Progenitor cell of endocrine pancreas (in vitro differentiated cells): Measurements from ENCODE around the gene ARHGEF10L. TPM values are rescaled to one million over a fixed set of nuclear protein-coding genes. Genes with fewer than 3 reads are reported as not detected.

Experiments
- DNase-seq: peaks from one replicate; pipeline ENCODE4 v3.0.0; 2021; ENCODE audit warnings: low spot score; ENCODE audit not compliant: unreplicated experiment
- H3K27ac Mint-ChIP-seq: 2 replicates; pipeline ENCODE4 v1.8.0; 2021; ENCODE audit warnings: mild to moderate bottlenecking, moderate library complexity, mixed read lengths
- H3K27me3 Mint-ChIP-seq: 2 replicates; pipeline ENCODE4 v1.8.0; 2021; ENCODE audit warnings: mixed read lengths
- H3K36me3 Mint-ChIP-seq: 2 replicates; pipeline ENCODE4 v1.8.0; 2022; ENCODE audit warnings: mixed read lengths; ENCODE audit not compliant: insufficient read depth
- H3K4me1 Mint-ChIP-seq: 2 replicates; pipeline ENCODE4 v1.8.0; 2021; ENCODE audit warnings: low read depth, mixed read lengths
- H3K4me3 Mint-ChIP-seq: 2 replicates; pipeline ENCODE4 v1.8.0; 2021; ENCODE audit warnings: low read depth, mild to moderate bottlenecking, moderate library complexity, mixed read lengths
- H3K9me3 Mint-ChIP-seq: 2 replicates; pipeline ENCODE4 v1.8.0; 2021; ENCODE audit warnings: low read depth, mixed read lengths
- CTCF ChIP-seq: fragments of 200-600 bp; sonication (generic); IDR thresholded peaks from one replicate; pipeline ENCODE4 v1.5.0; 2021; ENCODE audit warnings: antibody characterized with exemption, mild to moderate bottlenecking; ENCODE audit not compliant: unreplicated experiment
- total RNA-seq: library from RNA; stranded (reverse); gene quantifications from 2 replicates; pipeline ENCODE4 v1.2.1, GENCODE V29; 2021

The ARHGEF10L gene
- total RNA-seq, 1 donor from 2014 or later: 31.3 TPM

GRCh38 chr1:17596651-17597509 is 57.4 kb downstream of the ARHGEF10L start:
- Mint-ChIP-seq H3K27ac (peak overlapping the region; percentile 35), H3K27me3 (peaks cover 38% of the 10 kb centered on the region), H3K9me3 (no peaks in the 10 kb centered on the region), H3K36me3 (peaks cover 7% of the 10 kb centered on the region), H3K4me3 (no peak overlapping the region), H3K4me1 (peaks cover 11% of the 10 kb centered on the region)
- TF ChIP-seq CTCF: no peak
- DNase-seq: no peak

- peaks cover 8% of the 10 kb centered on the region for H3K4me1 Mint-ChIP-seq
- no peak overlapping the region for H3K4me3 Mint-ChIP-seq
- H3K27ac Mint-ChIP-seq: no peak overlapping the region
- peaks cover 7% of the 10 kb centered on the region for H3K36me3 Mint-ChIP-seq
- TF ChIP-seq CTCF: no peak
- H3K27me3 Mint-ChIP-seq: peaks cover 34% of the 10 kb centered on the region
- DNase-seq: no peak
- H3K9me3 Mint-ChIP-seq: no peaks in the 10 kb centered on the region
These were observed 58.2 kb downstream of the ARHGEF10L start for GRCh38 chr1:17597651-17598050.

DNA sequence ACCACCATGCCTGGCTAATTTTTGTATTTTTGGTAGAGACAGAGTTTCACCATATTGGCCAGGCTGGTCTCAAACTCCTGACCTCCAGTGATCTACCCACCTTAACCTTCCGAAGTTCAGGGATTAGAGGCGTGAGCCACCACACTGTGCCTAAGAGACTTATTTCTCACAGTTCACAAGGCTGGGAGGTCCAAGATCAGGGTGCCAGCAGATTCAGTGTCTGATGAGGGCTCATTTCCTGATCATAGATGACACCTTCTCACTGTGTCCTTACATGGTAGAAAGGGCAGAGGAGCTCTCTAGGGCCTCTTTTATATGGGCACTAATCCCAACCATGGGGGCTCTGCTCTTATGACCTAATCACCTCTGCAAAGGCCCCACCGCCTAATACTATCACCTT is 58.8 kb downstream of the ARHGEF10L start:
- no peak overlapping the region for H3K27ac Mint-ChIP-seq
- H3K4me3 Mint-ChIP-seq: no peak overlapping the region
- H3K4me1 Mint-ChIP-seq: peaks cover 8% of the 10 kb centered on the region
- peaks cover 30% of the 10 kb centered on the region for H3K27me3 Mint-ChIP-seq
- DNase-seq: no peak
- peaks cover 7% of the 10 kb centered on the region for H3K36me3 Mint-ChIP-seq
- no peak for TF ChIP-seq CTCF
- no peaks in the 10 kb centered on the region for H3K9me3 Mint-ChIP-seq

GRCh38 chr1:17599291-17599953 is 59.9 kb downstream of the ARHGEF10L start:
- Mint-ChIP-seq H3K27ac (no peak overlapping the region), H3K36me3 (peaks cover 4% of the 10 kb centered on the region)

DNA sequence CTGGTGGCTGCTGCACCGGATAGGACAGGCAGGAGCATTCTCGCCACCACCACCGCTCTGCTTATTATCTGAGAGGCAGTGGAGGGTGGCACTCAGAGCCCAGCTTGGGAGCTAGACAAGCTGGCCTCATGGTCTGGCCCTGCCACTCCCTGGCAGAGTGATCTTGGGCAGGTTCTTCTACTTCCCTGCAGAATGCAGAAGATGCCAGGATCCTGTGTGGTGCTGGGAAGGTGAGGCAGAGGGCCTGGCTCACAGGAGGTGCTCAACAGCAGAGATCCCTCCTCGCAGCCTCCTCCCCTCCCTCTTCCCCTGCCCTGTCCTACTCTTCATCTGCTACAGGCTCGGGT is 60.4 kb downstream of the ARHGEF10L start:
- Mint-ChIP-seq H3K4me1 (peaks cover 8% of the 10 kb centered on the region), H3K27me3 (peaks cover 21% of the 10 kb centered on the region), H3K27ac (no peak overlapping the region), H3K4me3 (no peak overlapping the region), H3K36me3 (peaks cover 3% of the 10 kb centered on the region), H3K9me3 (no peaks in the 10 kb centered on the region)
- no peak for TF ChIP-seq CTCF
- no peak for DNase-seq

More at GRCh38 chr1:17599291-17599953, 59.9 kb downstream of the ARHGEF10L start:
- Mint-ChIP-seq H3K9me3 (no peaks in the 10 kb centered on the region), H3K27me3 (peaks cover 21% of the 10 kb centered on the region), H3K4me3 (no peak overlapping the region), H3K4me1 (peaks cover 8% of the 10 kb centered on the region)
- DNase-seq: no peak
- TF ChIP-seq CTCF: no peak
